ENCODE data around the gene ALDH8A1. TPM values are rescaled to one million over a fixed set of nuclear protein-coding genes. Genes with fewer than 3 reads are reported as not detected.

ALDH8A1 gene
- total RNA-seq, 4 donors from 2014 or later = 0.81 to 1.9 (median 0.88) TPM; not detected in 1

GRCh38 chr6:134974370-134974769 lies 24.5 kb upstream of the ALDH8A1 start:
- DNase-seq (ENCODE audit: low spot score in 2 of 2) = no peak
- intact Hi-C loops (cut with DNase I; ENCODE audit: low total_unique reads) = no loop called here
- 91 to 97% methylated on average over 1 of the region's 1 CpG for WGBS, 2 donors
- H3K4me3 ChIP-seq (ENCODE audit: low read depth, poor library complexity, severe bottlenecking) = no peak overlapping the region
- no peak for TF ChIP-seq CTCF (IDR thresholded peaks at IDR 0.05)
- TF ChIP-seq POLR2A (IDR thresholded peaks at IDR 0.05) = no peak

- TF ChIP-seq POLR2A (IDR thresholded peaks at IDR 0.05) (no peak), CTCF (IDR thresholded peaks at IDR 0.05) (no peak)
- intact Hi-C loops (cut with DNase I; ENCODE audit: low total_unique reads) = no loop called here
- 54 to 74% methylated on average over 1 of the region's 1 CpG for WGBS, 2 donors
- no peak for DNase-seq (ENCODE audit: low spot score in 2 of 2)
- no peak overlapping the region for H3K4me3 ChIP-seq (ENCODE audit: low read depth, poor library complexity, severe bottlenecking)
Measured at GRCh38 chr6:134967711-134968110, 17.8 kb upstream of the ALDH8A1 start.

GRCh38 chr6:134964451-134965203 lies 14.7 kb upstream of the ALDH8A1 start:
- no peak for DNase-seq (ENCODE audit: low spot score in 2 of 2)
- WGBS, 2 donors = 16 to 24% methylated on average over 1 of the region's 1 CpG
- no peak overlapping the region for H3K4me3 ChIP-seq (ENCODE audit: low read depth, poor library complexity, severe bottlenecking)
- TF ChIP-seq POLR2A (IDR thresholded peaks at IDR 0.05) (no peak), CTCF (IDR thresholded peaks at IDR 0.05) (no peak)
- intact Hi-C loops (cut with DNase I; ENCODE audit: low total_unique reads) = no loop called here

- DNase-seq (ENCODE audit: low spot score in 2 of 2) = no peak
- no peak for TF ChIP-seq POLR2A (IDR thresholded peaks at IDR 0.05)
- no peak for TF ChIP-seq CTCF (IDR thresholded peaks at IDR 0.05)
- intact Hi-C loops (cut with DNase I; ENCODE audit: low total_unique reads) = no loop called here
- no peak overlapping the region for H3K4me3 ChIP-seq (ENCODE audit: low read depth, poor library complexity, severe bottlenecking)
Measured at GRCh38 chr6:134962421-134962820, 12.5 kb upstream of the ALDH8A1 start.

- 71 to 72% methylated on average over 3 of the region's 3 CpGs for WGBS, 2 donors
- no peak for DNase-seq (ENCODE audit: low spot score in 2 of 2)
- TF ChIP-seq POLR2A (IDR thresholded peaks at IDR 0.05) (no peak), CTCF (IDR thresholded peaks at IDR 0.05) (no peak)
- no peak overlapping the region for H3K4me3 ChIP-seq (ENCODE audit: low read depth, poor library complexity, severe bottlenecking)
- intact Hi-C loops (cut with DNase I; ENCODE audit: low total_unique reads) = no loop called here
Measured at GRCh38 chr6:134961366-134961765, 11.5 kb upstream of the ALDH8A1 start.

- no peak for DNase-seq (ENCODE audit: low spot score in 2 of 2)
- intact Hi-C loops (cut with DNase I; ENCODE audit: low total_unique reads) = no loop called here
- no peak for TF ChIP-seq CTCF (IDR thresholded peaks at IDR 0.05)
- H3K4me3 ChIP-seq (ENCODE audit: low read depth, poor library complexity, severe bottlenecking) = no peak overlapping the region
Measured at GRCh38 chr6:134959603-134960002, 9.7 kb upstream of the ALDH8A1 start.

Data from lower leg skin (tissue), 4 donors.